ENCODE data around the gene SMYD1.

GRCh38 chr2:88085602-88086001 is 18.0 kb downstream of the SMYD1 start:
- TF ChIP-seq CTCF (IDR thresholded peaks at IDR 0.05): no peak
- TF ChIP-seq POLR2A (IDR thresholded peaks at IDR 0.05): no peak

Measured in lower leg skin (tissue), 3 donors.